H1 (cell line): ENCODE data around the gene LIN28B. TPM values are rescaled to one million over a fixed set of nuclear protein-coding genes. Genes with fewer than 3 reads are reported as not detected.

Experiments
- CTCF ChIA-PET: fragments of 300-600 bp; sonication (Branson Sonifier 250); formaldehyde crosslinking; loops from one replicate; lab custom pipeline; 2021; ENCODE audit not compliant: partially characterized antibody; lab: Charles Lee
- POLR2A ChIA-PET: fragments of 300-600 bp; sonication (Branson Sonifier 250); formaldehyde crosslinking; loops from one replicate; lab custom pipeline; 2021; ENCODE audit warnings: inconsistent platforms; ENCODE audit not compliant: partially characterized antibody; lab: Charles Lee
- DNase-seq, 2 experiments: peaks; one replicate each; pipeline versions ENCODE4 v3.0.0 to v3.0.0-alpha.2; 2010 to 2022; ENCODE audit warnings: low spot score in 2 of 2, low read depth in 1 of 2, mixed read lengths in 1 of 2
- FAIRE-seq: peaks from 2 replicates; lab custom pipeline; 2011; peaks lifted over from hg19 to GRCh38; lab: Jason Lieb, UNC
- H2AFZ ChIP-seq: 2 replicates; pipeline ENCODE4 v1.8.1; 2012; ENCODE audit warnings: low read length, inconsistent platforms
- H2AK5ac ChIP-seq: 2 replicates; pipeline ENCODE4 v1.6.1; 2013; ENCODE audit warnings: low read depth, low read length
- H2BK120ac ChIP-seq: replicated peaks from 2 replicates; pipeline ENCODE3; 2013; ENCODE audit warnings: low read depth, low read length, inconsistent platforms
- H2BK12ac ChIP-seq: 2 replicates; pipeline ENCODE4 v1.6.1; 2013; ENCODE audit warnings: low read depth, low read length
- H2BK15ac ChIP-seq: 2 replicates; pipeline ENCODE4 v1.6.1; 2013; ENCODE audit warnings: low read length
- H2BK20ac ChIP-seq: 2 replicates; pipeline ENCODE4 v1.6.1; 2013; ENCODE audit warnings: low read length
- H2BK5ac ChIP-seq: 2 replicates; pipeline ENCODE4 v1.6.1; 2013; ENCODE audit warnings: low read depth, low read length
- H3K14ac ChIP-seq: 2 replicates; pipeline ENCODE4 v1.6.1; 2013; ENCODE audit warnings: inconsistent platforms; ENCODE audit not compliant: insufficient read length
- H3K18ac ChIP-seq: 2 replicates; pipeline ENCODE4 v1.6.1; 2013; ENCODE audit warnings: low read length; ENCODE audit errors: extremely low read depth
- H3K23ac ChIP-seq: 2 replicates; pipeline ENCODE4 v1.6.1; 2013; ENCODE audit warnings: inconsistent platforms; ENCODE audit not compliant: insufficient read length
- H3K23me2 ChIP-seq: 2 replicates; pipeline ENCODE4 v1.6.1; 2013; ENCODE audit warnings: low read depth, low read length
- H3K27ac ChIP-seq: 2 replicates; pipeline ENCODE4 v1.6.1; 2011; ENCODE audit warnings: low read depth, low read length, inconsistent platforms
- H3K27me3 ChIP-seq, 4 experiments: replicated peaks in 1 of 4; 1 replicate in 1 of 4; 2 replicates in 3 of 4; pipeline versions ENCODE4 v1.6.1 to v1.8.1; 2011 to 2013; ENCODE audit warnings: low read length in 3 of 4, mild to moderate bottlenecking in 3 of 4, inconsistent platforms in 2 of 4, mixed read lengths in 2 of 4, moderate library complexity in 1 of 4; ENCODE audit not compliant: control insufficient read depth in 3 of 4, insufficient read depth in 3 of 4; ENCODE audit errors: extremely low read depth in 1 of 4
- H3K36me3 ChIP-seq, 4 experiments: 2 replicates each; pipeline versions ENCODE4 v1.6.1 to v1.8.1; 2011 to 2013; ENCODE audit warnings: mild to moderate bottlenecking in 4 of 4, low read length in 3 of 4, moderate library complexity in 2 of 4, control low read depth in 1 of 4, inconsistent platforms in 1 of 4; ENCODE audit not compliant: insufficient read depth in 4 of 4, control insufficient read depth in 2 of 4
- H3K4ac ChIP-seq: replicated peaks from 2 replicates; pipeline ENCODE3; 2013; ENCODE audit warnings: low read length, low read depth, mixed read lengths, inconsistent platforms; ENCODE audit not compliant: insufficient read length
- H3K4me1 ChIP-seq, 4 experiments: replicated peaks in 1 of 4; 1 replicate in 1 of 4; 2 replicates in 3 of 4; pipeline versions ENCODE4 v1.6.1 to v1.8.1; 2011 to 2013; ENCODE audit warnings: low read length in 3 of 4, inconsistent platforms in 2 of 4, mixed read lengths in 1 of 4; ENCODE audit not compliant: insufficient read depth in 4 of 4, control insufficient read depth in 3 of 4
- H3K4me2 ChIP-seq, 2 experiments: 2 replicates each; pipeline versions ENCODE4 v1.6.1 to v1.8.1; 2011 to 2013; ENCODE audit warnings: low read depth in 2 of 2, low read length in 2 of 2, control low read depth in 1 of 2, inconsistent platforms in 1 of 2, mild to moderate bottlenecking in 1 of 2; ENCODE audit not compliant: insufficient read depth in 1 of 2
- H3K4me3 ChIP-seq, 4 experiments: fragments of 200-600, 300-600 bp in 1 of 4; sonication (generic), shearing (Covaris generic), sonication (Bioruptor Twin) in 1 of 4; 2 replicates each; pipeline versions ENCODE4 v1.5.1 to v1.8.1; 2011 to 2016; ENCODE audit warnings: low read length in 4 of 4, low read depth in 3 of 4, control low read depth in 2 of 4, inconsistent platforms in 2 of 4, mild to moderate bottlenecking in 2 of 4, mixed read lengths in 1 of 4, moderate library complexity in 1 of 4; ENCODE audit not compliant: insufficient read depth in 2 of 4; ENCODE audit errors: extremely low read depth in 1 of 4
- H3K56ac ChIP-seq: replicated peaks from 2 replicates; pipeline ENCODE3; 2013; ENCODE audit warnings: low read depth, mild to moderate bottlenecking, mixed read lengths, low read length, inconsistent platforms; ENCODE audit not compliant: insufficient read length
- H3K79me1 ChIP-seq: 2 replicates; pipeline ENCODE4 v1.6.1; 2013; ENCODE audit warnings: low read depth, low read length, control low read depth
- H3K79me2 ChIP-seq, 2 experiments: 2 replicates each; pipeline versions ENCODE4 v1.6.1 to v1.8.1; 2012 to 2013; ENCODE audit warnings: low read length in 2 of 2, mild to moderate bottlenecking in 2 of 2, inconsistent platforms in 1 of 2; ENCODE audit not compliant: insufficient read depth in 2 of 2, control insufficient read depth in 1 of 2
- H3K9ac ChIP-seq, 4 experiments: replicated peaks in 1 of 4; 1 replicate in 1 of 4; 2 replicates in 3 of 4; pipeline versions ENCODE4 v1.6.1 to v1.8.1; 2011 to 2013; ENCODE audit warnings: low read depth in 3 of 4, low read length in 3 of 4, control low read depth in 2 of 4, mild to moderate bottlenecking in 2 of 4, moderate library complexity in 2 of 4, inconsistent platforms in 1 of 4; ENCODE audit errors: extremely low read depth in 1 of 4
- H3K9me3 ChIP-seq, 2 experiments: 2 replicates each; pipeline versions ENCODE4 v1.6.1 to v1.8.1; 2012 to 2013; ENCODE audit warnings: mild to moderate bottlenecking in 2 of 2, moderate library complexity in 2 of 2, control low read depth in 1 of 2, inconsistent platforms in 1 of 2, low read depth in 1 of 2, low read length in 1 of 2, mixed read lengths in 1 of 2; ENCODE audit not compliant: insufficient read depth in 2 of 2
- H4K20me1 ChIP-seq, 2 experiments: replicated peaks in 1 of 2; 2 replicates each; pipeline versions ENCODE3 to v1.8.1; 2011 to 2013; ENCODE audit warnings: inconsistent platforms in 2 of 2, low read length in 2 of 2, mild to moderate bottlenecking in 1 of 2; ENCODE audit not compliant: insufficient read depth in 2 of 2, control insufficient read depth in 1 of 2
- H4K5ac ChIP-seq: 2 replicates; pipeline ENCODE4 v1.6.1; 2013; ENCODE audit warnings: low read length, low read depth, mixed read lengths, inconsistent platforms; ENCODE audit not compliant: insufficient read length
- H4K8ac ChIP-seq: 2 replicates; pipeline ENCODE4 v1.8.0; 2013; ENCODE audit warnings: mild to moderate bottlenecking, moderate library complexity, low read length, inconsistent platforms; ENCODE audit not compliant: insufficient read depth; ENCODE audit errors: extremely low read depth
- H4K91ac ChIP-seq: replicated peaks from 2 replicates; pipeline ENCODE3; 2013; ENCODE audit warnings: low read length, mixed read lengths, inconsistent platforms; ENCODE audit not compliant: insufficient read length
- KDM5A ChIP-seq: fragments of 200-600 bp; IDR thresholded peaks from 2 replicates; pipeline ENCODE4 v1.7.1; 2012; ENCODE audit warnings: mild to moderate bottlenecking, low read length, inconsistent platforms, mixed read lengths
- WGBS, 2 experiments: shearing (Covaris generic) in 1 of 2; methylation state at CpG; one replicate each; pipeline versions ENCODE4 v1.1.6 to v1.1.7; 2013 to 2015; ENCODE audit warnings: low lambda C conversion rate in 2 of 2, mixed read lengths in 2 of 2, inconsistent platforms in 1 of 2, low coverage in 1 of 2, missing lambda C conversion rate in 1 of 2; ENCODE audit not compliant: insufficient replicate concordance in 2 of 2, insufficient coverage in 1 of 2, insufficient read length in 1 of 2; ENCODE audit errors: extremely low coverage in 1 of 2, missing lambda C conversion rate in 1 of 2; 5-methylcytosine and 5-hydroxymethylcytosine counted together
- polyA plus RNA-seq, 7 experiments: library from polyadenylated mRNA; depleted of rRNA in 3 of 7; stranded (reverse) in 5 of 7; unstranded in 2 of 7; fragments of >200 nt in 5 of 7; fragments of 200-250 nt in 2 of 7; gene quantifications; 1 replicate in 5 of 7; 2 replicates in 1 of 7; 4 replicates in 1 of 7; pipeline versions ENCODE4 v1.2.1 to v1.2.3, GENCODE V29; 2011 to 2013; ENCODE audit warnings: missing spikeins in 2 of 7, mixed read lengths in 2 of 7
- total RNA-seq: library from RNA; stranded (reverse); fragmentation: NEBNext Ultra II Directional; extraction: Animal tissue kit (Norgen Biotek cat#: 25700); gene quantifications from 2 replicates; pipeline ENCODE4 v1.2.1, GENCODE V29; 2021

Gene LIN28B
- total and polyA plus RNA-seq, 2 of the 8 experiments (the other 6 are each of a cell fraction or from before 2014, with no cell fraction given) = 27.4 to 94.7 TPM

GRCh38 chr6:104928141-104928540, 28.8 kb upstream of the LIN28B start:
- H3K4me3 ChIP-seq = no peak overlapping the region
- H3K36me3 ChIP-seq = no peaks in the 10 kb centered on the region
- no peak for TF ChIP-seq KDM5A
- no peak overlapping the region for H2AFZ ChIP-seq
- H3K23ac ChIP-seq = no peak overlapping the region
- no peak overlapping the region for H3K9ac ChIP-seq
- ChIA-PET CTCF (interaction anchor here (1.1 kb wide), 1 partner anchor 43 kb away, joined by 3 read pairs; no protein-coding TSS in a partner anchor), POLR2A (interaction anchor here (1.9 to 3.7 kb wide), 2 partner anchors 11 to 12 kb away, joined by 6 to 11 read pairs; no protein-coding TSS in a partner anchor)
- H3K18ac ChIP-seq = no peak overlapping the region
- H2AK5ac ChIP-seq = no peak overlapping the region
- no peaks in the 10 kb centered on the region for H3K79me1 ChIP-seq
- peaks cover 0 to 5% (median 2%) of the 10 kb centered on the region in 4 experiments; a peak in 3 of 7 replicates for H3K4me1 ChIP-seq
- no peak overlapping the region for H2BK20ac ChIP-seq
- WGBS, 2 experiments = 77% methylated on average over 3 of the region's 3 CpGs; no CpG with 5 or more reads in 1 of the 2 experiments
- no peak overlapping the region for H2BK5ac ChIP-seq
- no peak overlapping the region for H4K8ac ChIP-seq
- no peak overlapping the region for H3K27ac ChIP-seq
- no peaks in the 10 kb centered on the region for H4K20me1 ChIP-seq
- H3K14ac ChIP-seq = no peak overlapping the region
- H3K79me2 ChIP-seq = no peaks in the 10 kb centered on the region
- DNase-seq (no peak), FAIRE-seq (no peak)
- H4K91ac ChIP-seq = no peak overlapping the region
- H2BK120ac ChIP-seq = no peak overlapping the region
- no peaks in the 10 kb centered on the region for H3K9me3 ChIP-seq
- H3K56ac ChIP-seq = no peak overlapping the region
- H2BK12ac ChIP-seq = no peak overlapping the region
- no peak overlapping the region for H2BK15ac ChIP-seq
- no peaks in the 10 kb centered on the region for H3K23me2 ChIP-seq
- no peaks in the 10 kb centered on the region for H3K27me3 ChIP-seq
- H4K5ac ChIP-seq = no peak overlapping the region
- no peak overlapping the region for H3K4ac ChIP-seq
- no peak overlapping the region for H3K4me2 ChIP-seq
